Loucy (cell line): ENCODE data around the gene DNM2.
"Not testable (repeated sequence)": the region's sequence is repeated elsewhere in the genome, so short reads cannot be mapped to it uniquely, and the experiment has no call there.

Experiments used
- H2AFZ ChIP-seq: fragments of 200-600 bp; sonication (generic); 2 replicates; pipeline ENCODE4 v1.6.0; 2016; ENCODE audit warnings: antibody characterized with exemption, mild to moderate bottlenecking, low read length, moderate library complexity
- H3F3A ChIP-seq: fragments of 200-600 bp; 2 replicates; pipeline ENCODE4 v1.6.0; 2016; ENCODE audit warnings: antibody characterized with exemption, low read depth, mild to moderate bottlenecking
- H3K27me3 ChIP-seq: fragments of 200-600 bp; sonication (generic); 2 replicates; pipeline ENCODE4 v1.6.1; 2014; ENCODE audit warnings: low read length, mild to moderate bottlenecking; ENCODE audit not compliant: insufficient read depth, poor library complexity, severe bottlenecking
- H3K36me3 ChIP-seq: fragments of 200-600 bp; sonication (generic); 2 replicates; pipeline ENCODE4 v1.6.1; 2016; ENCODE audit warnings: low read length; ENCODE audit not compliant: insufficient read depth
- H3K4me1 ChIP-seq: fragments of 200-600 bp; sonication (generic); 2 replicates; pipeline ENCODE4 v1.5.1; 2014; ENCODE audit warnings: low read length, mild to moderate bottlenecking; ENCODE audit not compliant: insufficient read depth, poor library complexity, severe bottlenecking
- H3K4me2 ChIP-seq: fragments of 200-600 bp; sonication (generic); 2 replicates; pipeline ENCODE4 v1.6.0; 2014; ENCODE audit warnings: antibody characterized with exemption, low read length, low read depth, mild to moderate bottlenecking; ENCODE audit not compliant: poor library complexity, severe bottlenecking
- H3K4me3 ChIP-seq: fragments of 200-600 bp; sonication (generic); 2 replicates; pipeline ENCODE4 v1.5.1; 2014; ENCODE audit warnings: low read length, mild to moderate bottlenecking, mixed read lengths; ENCODE audit not compliant: poor library complexity, severe bottlenecking
- H3K79me2 ChIP-seq: fragments of 200-600 bp; sonication (generic); 2 replicates; pipeline ENCODE4 v1.6.1; 2014; ENCODE audit warnings: low read length; ENCODE audit not compliant: insufficient read depth
- H3K9ac ChIP-seq: fragments of 200-600 bp; sonication (generic); 2 replicates; pipeline ENCODE4 v1.6.0; 2014; ENCODE audit warnings: mild to moderate bottlenecking, low read depth, low read length, moderate library complexity; ENCODE audit not compliant: poor library complexity, severe bottlenecking
- H3K9me2 ChIP-seq: fragments of 200-600 bp; sonication (generic); replicated peaks from 2 replicates; pipeline ENCODE4 v1.6.1; 2016; ENCODE audit warnings: low read depth, low read length, mixed read lengths
- H3K9me3 ChIP-seq: fragments of 200-600 bp; sonication (generic); 2 replicates; pipeline ENCODE4 v1.6.1; 2014; ENCODE audit warnings: mild to moderate bottlenecking, antibody characterized with exemption, low read length, low read depth; ENCODE audit not compliant: insufficient read depth
- H4K20me1 ChIP-seq: fragments of 200-600 bp; sonication (generic); 2 replicates; pipeline ENCODE4 v1.6.0; 2014; ENCODE audit warnings: antibody characterized with exemption, low read length, mild to moderate bottlenecking; ENCODE audit not compliant: insufficient read depth, poor library complexity, severe bottlenecking
- CTCF ChIP-seq: fragments of 200-600 bp; sonication (generic); conservative IDR thresholded peaks from 2 replicates; pipeline ENCODE4 v1.5.1; 2014; ENCODE audit warnings: mild to moderate bottlenecking, antibody characterized with exemption, low read length
- EZH2phosphoT487 ChIP-seq: fragments of 200-600 bp; IDR thresholded peaks from 2 replicates; pipeline ENCODE4 v1.6.1; 2018; ENCODE audit warnings: antibody characterized with exemption, mild to moderate bottlenecking, moderate library complexity, borderline replicate concordance

Gene DNM2

GRCh38 chr19:10756791-10757190 is 38.9 kb downstream of the DNM2 start:
- peaks cover 13% of the 10 kb centered on the region for H3K36me3 ChIP-seq
- H3F3A ChIP-seq, result peaks cover 17% of the 10 kb centered on the region
- no peak overlapping the region for H2AFZ ChIP-seq
- no peaks in the 10 kb centered on the region for H3K9me2 ChIP-seq
- H3K4me1 ChIP-seq, result peaks cover 26% of the 10 kb centered on the region
- TF ChIP-seq CTCF (no peak), EZH2phosphoT487 (no peak)
- H3K9me3 ChIP-seq, result no peaks in the 10 kb centered on the region
- H3K27me3 ChIP-seq, result no peaks in the 10 kb centered on the region
- H4K20me1 ChIP-seq, result peaks cover 24% of the 10 kb centered on the region
- H3K9ac ChIP-seq, result no peak overlapping the region
- H3K79me2 ChIP-seq, result peaks cover 64% of the 10 kb centered on the region
- no peak overlapping the region for H3K4me2 ChIP-seq
- no peak overlapping the region for H3K4me3 ChIP-seq

GRCh38 chr19:10758050-10758449 is 40.2 kb downstream of the DNM2 start:
- Histone ChIP-seq H4K20me1 (peaks cover 14% of the 10 kb centered on the region), H3K36me3 (peaks cover 25% of the 10 kb centered on the region), H3F3A (peaks cover 17% of the 10 kb centered on the region), H3K79me2 (peaks cover 63% of the 10 kb centered on the region; the same call in 1 of the 2 replicates), H3K4me1 (peaks cover 35% of the 10 kb centered on the region)
- not testable (repeated sequence) for H3K4me2 ChIP-seq, H3K27me3 ChIP-seq, H3K9me3 ChIP-seq, H3K4me3 ChIP-seq, H3K9ac ChIP-seq, H2AFZ ChIP-seq, H3K9me2 ChIP-seq

GRCh38 chr19:10758978-10759377 is 41.1 kb downstream of the DNM2 start:
- H3K27me3 ChIP-seq, result no peaks in the 10 kb centered on the region
- H3K9me3 ChIP-seq, result no peaks in the 10 kb centered on the region
- TF ChIP-seq CTCF (no peak), EZH2phosphoT487 (no peak)
- peaks cover 25% of the 10 kb centered on the region for H3K36me3 ChIP-seq
- H3K9me2 ChIP-seq, result no peaks in the 10 kb centered on the region
- H3F3A ChIP-seq, result peaks cover 17% of the 10 kb centered on the region
- H4K20me1 ChIP-seq, result peaks cover 9% of the 10 kb centered on the region
- H3K4me1 ChIP-seq, result peaks cover 35% of the 10 kb centered on the region
- peak overlapping the region; percentile 62 for H3K9ac ChIP-seq
- H3K4me2 ChIP-seq, result peak overlapping the region; percentile 83
- peaks cover 67% of the 10 kb centered on the region for H3K79me2 ChIP-seq
- H2AFZ ChIP-seq, result no peak overlapping the region
- peak overlapping the region; percentile 72 for H3K4me3 ChIP-seq

- H3K4me3 ChIP-seq, result peak overlapping the region; percentile 72
These were observed 42.5 kb downstream of the DNM2 start for GRCh38 chr19:10760273-10760944.

More at GRCh38 chr19:10760273-10760944, 42.5 kb downstream of the DNM2 start:
- Histone ChIP-seq H3K9ac (peak overlapping the region; percentile 63), H4K20me1 (peaks cover 8% of the 10 kb centered on the region), H3K4me2 (peak overlapping the region; percentile 83), H3K9me2 (no peaks in the 10 kb centered on the region), H3K9me3 (no peaks in the 10 kb centered on the region), H3K4me1 (peaks cover 33% of the 10 kb centered on the region), H3F3A (peaks cover 17% of the 10 kb centered on the region), H3K27me3 (no peaks in the 10 kb centered on the region), H2AFZ (no peak overlapping the region), H3K36me3 (peaks cover 25% of the 10 kb centered on the region), H3K79me2 (peaks cover 67% of the 10 kb centered on the region)
- no peak for TF ChIP-seq CTCF
- no peak for TF ChIP-seq EZH2phosphoT487
